Skeletal muscle satellite cell (primary cell): Measurements from ENCODE around the gene BRSK2.

Source experiments
- H3K27me3 ChIP-seq: 2 replicates; pipeline ENCODE4 v1.7.0; 2013; ENCODE audit warnings: low read length; ENCODE audit not compliant: control insufficient read depth, insufficient read depth
- H3K36me3 ChIP-seq: 2 replicates; pipeline ENCODE4 v1.7.0; 2013; ENCODE audit warnings: mild to moderate bottlenecking, control low read depth, low read length; ENCODE audit not compliant: insufficient read depth
- H3K4me1 ChIP-seq: 2 replicates; pipeline ENCODE4 v1.7.0; 2013; ENCODE audit warnings: low read length; ENCODE audit not compliant: control insufficient read depth, insufficient read depth
- H3K4me2 ChIP-seq: 2 replicates; pipeline ENCODE4 v1.7.0; 2013; ENCODE audit warnings: mild to moderate bottlenecking, low read length
- H3K4me3 ChIP-seq: 2 replicates; pipeline ENCODE4 v1.7.0; 2013; ENCODE audit warnings: low read length
- H3K9ac ChIP-seq: 2 replicates; pipeline ENCODE4 v1.7.0; 2013; ENCODE audit warnings: mild to moderate bottlenecking, low read depth, low read length, moderate library complexity
- H3K9me3 ChIP-seq: replicated peaks from 2 replicates; pipeline ENCODE4 v1.7.0; 2013; ENCODE audit warnings: mild to moderate bottlenecking, control low read depth, low read length

Gene BRSK2

DNA sequence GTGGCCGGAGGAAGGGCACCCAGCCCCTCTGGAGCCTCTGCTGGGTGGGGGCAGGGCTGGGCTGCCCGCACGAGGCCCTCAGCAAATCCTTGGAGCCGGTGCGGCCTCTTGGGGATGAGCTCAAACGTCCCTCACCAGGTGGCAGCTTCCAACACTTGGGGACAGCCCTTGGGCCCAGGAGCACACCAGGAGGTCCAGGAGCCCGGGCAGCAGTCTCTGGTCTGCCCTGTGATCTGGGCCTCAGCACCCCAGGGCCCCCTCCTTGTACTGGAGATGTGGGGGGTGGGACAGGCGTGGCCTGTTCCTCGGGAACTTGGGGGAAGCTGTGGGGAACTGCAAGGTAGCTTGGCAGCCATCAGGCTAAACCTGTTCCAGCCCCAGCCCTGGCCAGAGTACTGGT is 56.9 kb downstream of the BRSK2 start:
- Histone ChIP-seq H3K9ac (no peak overlapping the region), H3K4me1 (no peaks in the 10 kb centered on the region), H3K4me3 (no peak overlapping the region), H3K27me3 (no peaks in the 10 kb centered on the region), H3K36me3 (no peaks in the 10 kb centered on the region), H3K9me3 (no peaks in the 10 kb centered on the region), H3K4me2 (no peak overlapping the region)

DNA sequence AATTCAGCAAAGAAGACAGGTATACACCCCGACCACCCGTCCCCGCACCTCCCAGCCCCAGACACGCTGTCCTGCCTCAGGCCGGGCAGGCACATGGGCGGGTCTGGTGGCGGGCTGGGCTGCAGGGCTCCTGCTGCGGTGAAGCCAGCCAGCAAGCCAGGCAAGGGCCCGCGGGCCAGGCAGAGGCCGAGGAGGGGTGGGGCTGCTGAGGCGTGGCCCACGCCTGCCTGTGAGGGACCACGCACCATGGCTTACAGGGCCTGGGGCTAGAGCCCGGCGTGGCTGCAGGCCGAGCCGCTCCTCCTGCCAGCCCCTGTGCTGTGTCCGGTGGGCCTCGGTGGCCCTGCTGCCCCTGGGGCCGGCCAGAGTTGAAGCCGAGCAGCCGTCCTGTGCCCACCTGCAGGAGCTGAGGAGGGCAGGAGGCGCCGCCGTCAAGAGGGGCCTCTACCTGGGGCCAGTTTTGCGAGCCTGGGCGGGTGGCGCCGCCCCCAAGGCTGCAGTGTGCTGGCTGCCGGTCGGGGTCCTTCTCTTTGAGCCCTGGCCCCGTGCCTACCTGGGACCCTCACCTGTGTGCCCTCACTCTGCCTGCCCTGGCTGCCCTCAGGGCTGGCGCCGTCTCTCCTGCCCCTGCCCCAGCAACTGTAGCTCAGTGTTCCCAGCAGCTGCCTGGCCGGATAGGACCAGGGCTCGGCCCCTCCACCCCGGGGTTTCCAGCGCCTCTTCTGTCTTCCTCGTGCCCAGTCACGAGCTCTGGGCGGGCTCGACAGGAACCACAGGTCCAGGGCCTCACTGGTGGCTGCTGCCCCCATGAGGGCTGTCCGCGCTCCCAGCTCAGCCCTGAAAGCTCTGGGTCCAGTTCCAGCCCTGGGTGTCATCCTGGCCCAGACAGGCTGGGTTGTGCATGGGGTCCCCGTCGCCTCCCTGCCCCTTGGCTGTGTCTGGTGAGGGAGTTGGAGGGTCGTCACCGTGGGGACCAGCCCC is 58.4 kb downstream of the BRSK2 start:
- Histone ChIP-seq H3K9me3 (no peaks in the 10 kb centered on the region), H3K4me1 (no peaks in the 10 kb centered on the region), H3K4me3 (no peak overlapping the region), H3K36me3 (no peaks in the 10 kb centered on the region), H3K9ac (no peak overlapping the region), H3K27me3 (peaks cover 12% of the 10 kb centered on the region), H3K4me2 (no peak overlapping the region)

- Histone ChIP-seq H3K9ac (no peak overlapping the region), H3K9me3 (no peaks in the 10 kb centered on the region)
Observed at GRCh38 chr11:1448882-1449281, 59.1 kb downstream of the BRSK2 start.

GRCh38 chr11:1449490-1450243 is 59.9 kb downstream of the BRSK2 start:
- Histone ChIP-seq H3K4me1 (no peaks in the 10 kb centered on the region), H3K4me2 (no peak overlapping the region), H3K9me3 (no peaks in the 10 kb centered on the region), H3K36me3 (no peaks in the 10 kb centered on the region), H3K9ac (no peak overlapping the region), H3K4me3 (no peak overlapping the region), H3K27me3 (peaks cover 26% of the 10 kb centered on the region)

More at GRCh38 chr11:1448882-1449281, 59.1 kb downstream of the BRSK2 start:
- Histone ChIP-seq H3K4me2 (no peak overlapping the region), H3K36me3 (no peaks in the 10 kb centered on the region), H3K4me1 (no peaks in the 10 kb centered on the region), H3K27me3 (peaks cover 18% of the 10 kb centered on the region), H3K4me3 (no peak overlapping the region)

DNA sequence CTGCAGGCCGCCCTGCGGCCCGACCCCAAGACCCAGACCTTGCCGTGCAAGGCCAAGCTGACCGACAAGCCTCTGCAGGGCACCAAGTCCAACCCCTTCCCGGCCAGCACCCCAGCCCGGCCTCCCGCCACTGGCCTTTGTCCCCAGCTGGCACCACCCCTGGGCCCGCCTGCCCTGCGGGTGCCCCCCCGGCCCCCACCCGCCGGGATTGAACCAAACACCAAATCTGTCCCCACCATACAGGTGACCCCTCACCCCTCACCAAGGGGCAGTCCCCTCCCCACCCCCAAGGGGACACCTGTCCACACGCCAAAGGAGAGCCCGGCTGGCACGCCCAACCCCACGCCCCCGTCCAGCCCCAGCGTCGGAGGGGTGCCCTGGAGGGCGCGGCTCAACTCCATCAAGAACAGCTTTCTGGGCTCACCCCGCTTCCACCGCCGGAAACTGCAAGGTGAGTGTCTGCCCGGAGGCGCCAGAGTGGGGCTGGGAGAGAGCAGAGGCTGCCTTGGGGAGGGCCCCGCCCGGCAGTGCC is 60.7 kb downstream of the BRSK2 start:
- no peak overlapping the region for H3K4me2 ChIP-seq
- peaks cover 29% of the 10 kb centered on the region for H3K27me3 ChIP-seq
- H3K9ac ChIP-seq: no peak overlapping the region
- no peaks in the 10 kb centered on the region for H3K36me3 ChIP-seq
- no peaks in the 10 kb centered on the region for H3K9me3 ChIP-seq
- H3K4me3 ChIP-seq: no peak overlapping the region
- no peaks in the 10 kb centered on the region for H3K4me1 ChIP-seq

GRCh38 chr11:1450949-1451710 is 61.4 kb downstream of the BRSK2 start:
- Histone ChIP-seq H3K9ac (no peak overlapping the region), H3K36me3 (no peaks in the 10 kb centered on the region), H3K9me3 (no peaks in the 10 kb centered on the region), H3K4me1 (no peaks in the 10 kb centered on the region), H3K4me3 (no peak overlapping the region), H3K4me2 (no peak overlapping the region), H3K27me3 (peaks cover 29% of the 10 kb centered on the region)

DNA sequence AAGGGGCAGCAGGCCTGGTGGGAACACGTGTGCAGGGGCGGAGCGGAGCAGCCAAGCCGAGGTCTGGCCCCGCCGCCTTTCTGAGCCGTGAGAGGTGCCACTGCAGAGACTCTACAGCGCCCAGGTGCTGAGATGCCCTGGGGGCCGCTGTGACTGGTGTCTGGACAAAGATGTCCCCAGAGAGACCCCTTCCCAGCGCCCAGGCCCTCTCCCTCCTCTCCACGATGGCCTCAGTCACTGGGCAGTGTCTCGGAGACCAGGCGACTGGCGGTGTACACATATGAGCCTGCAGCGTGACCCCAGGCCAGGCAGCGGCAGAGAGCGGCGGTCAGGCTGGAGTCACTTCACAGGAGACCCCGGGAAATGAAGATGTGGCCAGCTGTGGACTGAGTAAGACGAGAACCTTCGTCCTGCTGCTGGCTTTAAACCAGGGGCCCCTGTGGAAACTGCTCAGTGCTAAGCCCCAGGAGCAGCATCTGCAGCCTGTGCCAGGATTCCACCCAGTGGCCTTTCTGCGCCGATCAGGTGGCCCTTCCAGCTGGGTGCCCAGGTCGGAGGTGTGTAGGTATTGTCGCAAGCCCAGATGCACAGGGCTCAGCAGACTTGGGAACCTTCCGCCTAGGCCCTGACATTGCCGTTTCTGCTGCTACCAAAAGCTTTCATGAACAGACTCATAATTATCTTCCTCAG is 62.2 kb downstream of the BRSK2 start:
- H3K27me3 ChIP-seq: peaks cover 29% of the 10 kb centered on the region
- H3K4me1 ChIP-seq: no peaks in the 10 kb centered on the region
- H3K9me3 ChIP-seq: no peaks in the 10 kb centered on the region
- H3K4me3 ChIP-seq: no peak overlapping the region
- H3K4me2 ChIP-seq: no peak overlapping the region
- no peaks in the 10 kb centered on the region for H3K36me3 ChIP-seq
- H3K9ac ChIP-seq: no peak overlapping the region

- no peak overlapping the region for H3K4me2 ChIP-seq
- no peak overlapping the region for H3K9ac ChIP-seq
- H3K9me3 ChIP-seq: no peaks in the 10 kb centered on the region
- no peak overlapping the region for H3K4me3 ChIP-seq
- H3K36me3 ChIP-seq: no peaks in the 10 kb centered on the region
- peaks cover 29% of the 10 kb centered on the region for H3K27me3 ChIP-seq
- no peaks in the 10 kb centered on the region for H3K4me1 ChIP-seq
Observed at GRCh38 chr11:1452744-1453143, 63.0 kb downstream of the BRSK2 start.

DNA sequence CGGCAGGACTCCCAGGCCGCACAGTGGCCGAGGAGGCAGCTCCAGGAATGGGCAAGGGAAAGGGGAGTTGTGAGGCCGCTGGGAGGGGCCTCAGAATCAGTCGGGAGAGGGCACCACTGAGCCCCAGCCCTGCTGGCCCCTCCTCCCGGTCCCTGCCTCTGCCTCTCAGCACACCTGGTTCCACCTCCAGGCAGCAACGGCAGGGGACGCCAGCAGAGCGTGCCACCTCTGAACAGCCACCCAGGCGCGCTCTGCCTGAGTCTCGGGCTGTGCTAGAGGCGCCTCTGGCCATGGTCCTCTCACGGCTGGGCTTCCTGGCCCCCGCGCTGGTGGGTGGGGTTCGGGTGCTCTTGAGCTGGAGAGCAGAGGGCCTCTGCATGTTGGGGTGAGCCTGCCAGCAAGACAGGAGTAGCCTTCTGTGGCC is 63.9 kb downstream of the BRSK2 start:
- peaks cover 29% of the 10 kb centered on the region for H3K27me3 ChIP-seq
- no peaks in the 10 kb centered on the region for H3K4me1 ChIP-seq
- H3K4me3 ChIP-seq: no peak overlapping the region
- no peaks in the 10 kb centered on the region for H3K9me3 ChIP-seq
- H3K36me3 ChIP-seq: no peaks in the 10 kb centered on the region
- no peak overlapping the region for H3K9ac ChIP-seq
- H3K4me2 ChIP-seq: no peak overlapping the region

- no peaks in the 10 kb centered on the region for H3K36me3 ChIP-seq
- H3K4me2 ChIP-seq: no peak overlapping the region
- peaks cover 29% of the 10 kb centered on the region for H3K27me3 ChIP-seq
- H3K9ac ChIP-seq: no peak overlapping the region
- H3K9me3 ChIP-seq: no peaks in the 10 kb centered on the region
- H3K4me3 ChIP-seq: no peak overlapping the region
- no peaks in the 10 kb centered on the region for H3K4me1 ChIP-seq
Observed at GRCh38 chr11:1454576-1454975, 64.8 kb downstream of the BRSK2 start.
